MM.1S (cell line): ENCODE measurements around the gene EEPD1.

Experiments
- DNase-seq: peaks from one replicate; pipeline ENCODE4 v3.0.0-alpha.2; 2015
- H2AFZ ChIP-seq: fragments of 300-600 bp; sonication (generic); 2 replicates; pipeline ENCODE4 v1.6.0; 2016; ENCODE audit warnings: antibody characterized with exemption, low read length
- H3F3A ChIP-seq: fragments of 300-600 bp; sonication (generic); 2 replicates; pipeline ENCODE4 v1.6.1; 2016; ENCODE audit warnings: mild to moderate bottlenecking, antibody characterized with exemption, low read length, moderate library complexity, mixed read lengths; ENCODE audit not compliant: insufficient read depth
- H3K27ac ChIP-seq: fragments of 300-600 bp; sonication (generic); 2 replicates; pipeline ENCODE4 v1.5.1; 2016; ENCODE audit warnings: mild to moderate bottlenecking, low read length
- H3K27me3 ChIP-seq: fragments of 300-600 bp; sonication (generic); replicated peaks from 2 replicates; pipeline ENCODE4 v1.6.0; 2016; ENCODE audit warnings: low read length; ENCODE audit not compliant: insufficient read depth
- H3K36me3 ChIP-seq: fragments of 300-600 bp; sonication (generic); replicated peaks from 2 replicates; pipeline ENCODE4 v1.6.1; 2016; ENCODE audit warnings: mild to moderate bottlenecking, low read length, mixed read lengths; ENCODE audit not compliant: insufficient read depth
- H3K4me1 ChIP-seq: fragments of 300-600 bp; sonication (generic); 2 replicates; pipeline ENCODE4 v1.6.1; 2016; ENCODE audit warnings: low read length, mixed read lengths
- H3K4me2 ChIP-seq: fragments of 300-600 bp; sonication (generic); 2 replicates; pipeline ENCODE4 v1.6.0; 2016; ENCODE audit warnings: low read depth, low read length
- H3K4me3 ChIP-seq: fragments of 300-600 bp; sonication (generic); 2 replicates; pipeline ENCODE4 v1.5.1; 2016; ENCODE audit warnings: low read length, mixed read lengths
- H3K79me2 ChIP-seq: fragments of 300-600 bp; sonication (generic); 2 replicates; pipeline ENCODE4 v1.6.1; 2016; ENCODE audit warnings: mixed run types, low read length, mixed read lengths
- H3K9ac ChIP-seq: fragments of 300-600 bp; sonication (generic); 2 replicates; pipeline ENCODE4 v1.6.1; 2016; ENCODE audit warnings: low read length, mixed read lengths
- H3K9me2 ChIP-seq: fragments of 300-600 bp; sonication (generic); replicated peaks from 2 replicates; pipeline ENCODE4 v1.6.1; 2016; ENCODE audit warnings: mild to moderate bottlenecking, low read length, mixed read lengths; ENCODE audit not compliant: insufficient read depth
- H3K9me3 ChIP-seq: fragments of 300-600 bp; sonication (generic); replicated peaks from 2 replicates; pipeline ENCODE4 v1.6.1; 2016; ENCODE audit warnings: mild to moderate bottlenecking, low read length, mixed read lengths; ENCODE audit not compliant: insufficient read depth
- H4K20me1 ChIP-seq: fragments of 300-600 bp; sonication (generic); 2 replicates; pipeline ENCODE4 v1.6.1; 2016; ENCODE audit warnings: mild to moderate bottlenecking, low read length, moderate library complexity, mixed read lengths; ENCODE audit not compliant: insufficient read depth
- EZH2 ChIP-seq: fragments of 300-600 bp; sonication (generic); optimal IDR thresholded peaks from 2 replicates; pipeline ENCODE3; 2017; ENCODE audit warnings: low read depth, mild to moderate bottlenecking, antibody characterized with exemption, low read length, mixed read lengths
- EZH2phosphoT487 ChIP-seq: fragments of 300-600 bp; sonication (generic); IDR thresholded peaks from 2 replicates; pipeline ENCODE4 v1.6.1; 2018; ENCODE audit warnings: antibody characterized with exemption, low read length
- TF ChIP-seq, protein P1 (sequence below): fragments of 300-600 bp; sonication (generic); IDR thresholded peaks from 2 replicates; pipeline ENCODE4 v1.5.1; 2016; ENCODE audit warnings: antibody characterized with exemption, low read length, mixed read lengths

The EEPD1 gene

DNA sequence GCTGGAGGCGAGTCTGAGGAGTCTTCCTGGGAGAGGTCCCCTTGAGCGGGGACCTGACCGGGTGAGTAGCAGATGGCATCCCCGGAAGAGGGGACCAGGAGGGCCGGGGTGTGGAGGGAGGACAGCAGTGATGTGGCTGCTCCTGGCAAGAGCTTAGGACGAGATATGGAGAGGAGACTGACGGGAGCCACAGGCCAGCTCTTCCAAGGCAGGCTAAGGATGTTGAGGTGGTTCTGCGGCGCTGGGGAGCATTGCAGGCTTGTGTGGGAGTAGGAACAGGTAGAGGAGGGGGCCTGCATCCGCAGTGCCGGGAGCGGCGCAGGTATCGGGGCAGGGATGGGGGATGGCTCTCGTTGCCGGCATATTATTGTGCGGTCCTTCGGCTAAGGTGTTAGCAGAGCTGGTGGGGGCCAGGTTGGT is 159.9 kb downstream of the EEPD1 start:
- Histone ChIP-seq H2AFZ (peak overlapping the region; percentile 90), H3K4me2 (peak overlapping the region; percentile 39)
- TF ChIP-seq, protein P1, sequence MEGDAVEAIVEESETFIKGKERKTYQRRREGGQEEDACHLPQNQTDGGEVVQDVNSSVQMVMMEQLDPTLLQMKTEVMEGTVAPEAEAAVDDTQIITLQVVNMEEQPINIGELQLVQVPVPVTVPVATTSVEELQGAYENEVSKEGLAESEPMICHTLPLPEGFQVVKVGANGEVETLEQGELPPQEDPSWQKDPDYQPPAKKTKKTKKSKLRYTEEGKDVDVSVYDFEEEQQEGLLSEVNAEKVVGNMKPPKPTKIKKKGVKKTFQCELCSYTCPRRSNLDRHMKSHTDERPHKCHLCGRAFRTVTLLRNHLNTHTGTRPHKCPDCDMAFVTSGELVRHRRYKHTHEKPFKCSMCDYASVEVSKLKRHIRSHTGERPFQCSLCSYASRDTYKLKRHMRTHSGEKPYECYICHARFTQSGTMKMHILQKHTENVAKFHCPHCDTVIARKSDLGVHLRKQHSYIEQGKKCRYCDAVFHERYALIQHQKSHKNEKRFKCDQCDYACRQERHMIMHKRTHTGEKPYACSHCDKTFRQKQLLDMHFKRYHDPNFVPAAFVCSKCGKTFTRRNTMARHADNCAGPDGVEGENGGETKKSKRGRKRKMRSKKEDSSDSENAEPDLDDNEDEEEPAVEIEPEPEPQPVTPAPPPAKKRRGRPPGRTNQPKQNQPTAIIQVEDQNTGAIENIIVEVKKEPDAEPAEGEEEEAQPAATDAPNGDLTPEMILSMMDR = no peak
- TF ChIP-seq EZH2phosphoT487 = no peak

DNA sequence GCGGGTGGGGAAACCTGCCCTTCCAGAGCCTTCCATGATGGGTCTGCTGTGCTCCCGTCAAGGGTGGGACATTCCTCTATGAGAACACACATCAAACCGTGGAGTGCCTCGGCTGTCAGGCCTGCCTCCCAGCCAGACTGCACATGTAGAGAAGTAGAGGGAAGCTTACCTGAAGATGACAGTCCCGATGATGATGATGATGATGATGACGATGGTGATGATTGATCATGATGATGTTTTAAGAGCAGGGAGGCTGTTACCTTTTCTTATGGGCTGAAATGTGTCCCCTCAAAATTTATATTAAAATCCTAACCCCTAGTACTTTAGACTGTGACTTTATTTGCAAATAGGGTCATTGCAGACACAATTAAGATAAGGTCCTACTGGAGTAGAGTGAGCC is 160.6 kb downstream of the EEPD1 start:
- H3K9me2 ChIP-seq = no peaks in the 10 kb centered on the region
- no peaks in the 10 kb centered on the region for H4K20me1 ChIP-seq
- H3K27ac ChIP-seq = no peak overlapping the region
- H3K4me2 ChIP-seq = no peak overlapping the region; the same call in 1 of the 2 replicates
- no peak for DNase-seq
- no peaks in the 10 kb centered on the region for H3K9me3 ChIP-seq
- H3K36me3 ChIP-seq = no peaks in the 10 kb centered on the region
- no peaks in the 10 kb centered on the region for H3K79me2 ChIP-seq
- no peaks in the 10 kb centered on the region for H3K27me3 ChIP-seq
- peaks cover 14% of the 10 kb centered on the region; the same call in 1 of the 2 replicates for H3K4me1 ChIP-seq
- TF ChIP-seq, protein P1 = no peak
- TF ChIP-seq EZH2phosphoT487 (no peak), EZH2 (no peak)
- no peak overlapping the region for H3K9ac ChIP-seq
- H2AFZ ChIP-seq = 0 out of 2 replicates have a peak overlapping the region, but pooled peaks have one; percentile 90
- no peak overlapping the region for H3K4me3 ChIP-seq
- no peaks in the 10 kb centered on the region for H3F3A ChIP-seq

More for the DNA sequence above, 159.9 kb downstream of the EEPD1 start:
- Histone ChIP-seq H3K9ac (peak overlapping the region; percentile 18; the same call in 1 of the 2 replicates), H3K4me3 (peak overlapping the region; percentile 32), H3K27me3 (no peaks in the 10 kb centered on the region), H3K79me2 (no peaks in the 10 kb centered on the region), H3K36me3 (no peaks in the 10 kb centered on the region), H4K20me1 (no peaks in the 10 kb centered on the region), H3K9me2 (no peaks in the 10 kb centered on the region), H3K9me3 (no peaks in the 10 kb centered on the region), H3K27ac (no peak overlapping the region; the same call in 1 of the 2 replicates), H3K4me1 (peaks cover 14% of the 10 kb centered on the region; the same call in 1 of the 2 replicates), H3F3A (no peaks in the 10 kb centered on the region)
- DNase-seq = no peak

DNA sequence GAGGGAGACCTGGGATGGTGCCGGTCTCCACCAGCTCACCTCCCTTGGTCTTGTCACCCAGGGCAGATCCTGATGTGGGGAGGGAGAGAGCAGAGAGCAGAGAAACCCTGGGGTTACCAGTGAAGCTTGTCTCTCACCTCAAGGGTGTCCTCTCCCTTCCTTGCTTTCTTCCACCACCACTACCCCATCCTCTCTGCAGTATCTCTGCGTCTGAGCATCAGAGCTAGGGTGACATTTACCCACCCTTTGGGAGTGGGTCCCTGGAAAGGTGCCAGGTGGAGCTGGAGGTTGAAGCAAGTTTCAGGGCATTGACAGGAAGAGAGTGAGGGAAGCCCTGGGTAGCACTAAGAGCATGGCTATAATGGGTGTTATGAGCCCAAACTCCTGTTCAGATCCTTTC is 161.4 kb downstream of the EEPD1 start:
- Histone ChIP-seq H3K79me2 (no peaks in the 10 kb centered on the region), H4K20me1 (no peaks in the 10 kb centered on the region), H3K27ac (no peak overlapping the region), H3K9me2 (no peaks in the 10 kb centered on the region), H3K27me3 (no peaks in the 10 kb centered on the region), H2AFZ (no peak overlapping the region), H3K4me1 (peaks cover 14% of the 10 kb centered on the region; the same call in 1 of the 2 replicates), H3K9me3 (no peaks in the 10 kb centered on the region), H3K4me3 (no peak overlapping the region), H3K9ac (no peak overlapping the region), H3F3A (no peaks in the 10 kb centered on the region), H3K36me3 (no peaks in the 10 kb centered on the region), H3K4me2 (no peak overlapping the region)
- no peak for TF ChIP-seq EZH2
- no peak for TF ChIP-seq EZH2phosphoT487
- DNase-seq = no peak

DNA sequence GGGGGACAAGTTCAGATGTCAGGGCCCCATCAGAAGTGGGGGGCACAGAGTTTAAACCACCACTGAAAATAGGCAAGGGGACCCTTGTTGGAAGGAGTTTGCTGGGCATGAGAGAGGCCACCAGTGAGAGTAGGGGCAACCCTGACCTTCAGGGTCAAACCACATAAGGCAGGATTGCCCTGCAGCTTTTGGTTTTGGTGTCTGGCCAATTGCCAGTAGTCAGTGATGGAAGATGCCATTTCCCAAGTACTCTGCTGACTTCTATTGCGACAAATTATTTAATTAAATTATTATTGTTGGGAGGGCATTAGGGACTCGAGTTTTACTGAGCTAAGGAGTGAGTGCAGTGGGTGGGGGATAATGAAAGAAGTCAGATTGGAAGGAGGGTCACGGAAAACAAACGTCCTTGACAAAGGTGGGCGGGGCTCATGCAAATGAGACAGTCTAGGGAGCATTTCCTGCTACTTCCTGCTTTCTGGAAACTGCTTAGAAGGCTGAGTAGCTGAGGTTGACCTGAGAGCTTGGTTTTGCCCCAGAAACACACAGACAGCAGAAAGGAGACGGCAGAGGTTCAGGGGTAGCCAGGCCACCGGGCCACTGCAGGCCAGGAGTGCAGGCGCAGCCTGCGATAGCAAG is 162.4 kb downstream of the EEPD1 start:
- no peaks in the 10 kb centered on the region for H3F3A ChIP-seq
- H3K79me2 ChIP-seq = no peaks in the 10 kb centered on the region
- DNase-seq = no peak
- no peaks in the 10 kb centered on the region for H3K9me3 ChIP-seq
- H2AFZ ChIP-seq = peak overlapping the region; percentile 20; the same call in 1 of the 2 replicates
- TF ChIP-seq EZH2phosphoT487 (no peak), EZH2 (no peak)
- TF ChIP-seq, protein P1 = no peak
- no peak overlapping the region for H3K4me2 ChIP-seq
- no peaks in the 10 kb centered on the region for H4K20me1 ChIP-seq
- H3K4me1 ChIP-seq = peaks cover 14% of the 10 kb centered on the region; the same call in 1 of the 2 replicates
- no peak overlapping the region for H3K27ac ChIP-seq
- no peak overlapping the region for H3K4me3 ChIP-seq
- H3K36me3 ChIP-seq = no peaks in the 10 kb centered on the region
- no peak overlapping the region for H3K9ac ChIP-seq
- H3K27me3 ChIP-seq = no peaks in the 10 kb centered on the region
- H3K9me2 ChIP-seq = no peaks in the 10 kb centered on the region
